ENCODE data around the gene ENGASE.

Gene ENGASE

DNA sequence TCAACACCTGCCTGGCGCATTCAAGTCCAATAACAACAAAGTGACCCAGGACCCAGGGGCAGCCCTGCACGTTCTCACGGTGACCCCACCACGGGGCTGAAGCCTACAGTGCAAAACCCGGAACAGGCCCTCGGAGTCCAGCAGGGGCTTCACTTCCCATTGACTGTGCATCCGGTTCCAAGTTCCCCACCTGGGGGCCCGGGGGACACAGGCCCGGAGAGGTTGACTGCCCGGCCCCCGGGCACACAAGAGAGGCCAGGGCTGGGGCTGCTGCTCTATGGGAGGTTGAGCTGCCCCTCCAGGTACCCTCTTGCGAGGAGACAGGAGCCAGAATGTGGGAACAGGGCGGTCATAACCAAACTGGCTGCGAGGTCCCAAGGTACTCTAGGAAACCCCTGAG, 31.3 kb downstream of the ENGASE start:
- no peak overlapping the region for H3K4me3 ChIP-seq (ENCODE audit: low read depth, low read length)
- no peak for DNase-seq (ENCODE audit: low read depth)

DNA sequence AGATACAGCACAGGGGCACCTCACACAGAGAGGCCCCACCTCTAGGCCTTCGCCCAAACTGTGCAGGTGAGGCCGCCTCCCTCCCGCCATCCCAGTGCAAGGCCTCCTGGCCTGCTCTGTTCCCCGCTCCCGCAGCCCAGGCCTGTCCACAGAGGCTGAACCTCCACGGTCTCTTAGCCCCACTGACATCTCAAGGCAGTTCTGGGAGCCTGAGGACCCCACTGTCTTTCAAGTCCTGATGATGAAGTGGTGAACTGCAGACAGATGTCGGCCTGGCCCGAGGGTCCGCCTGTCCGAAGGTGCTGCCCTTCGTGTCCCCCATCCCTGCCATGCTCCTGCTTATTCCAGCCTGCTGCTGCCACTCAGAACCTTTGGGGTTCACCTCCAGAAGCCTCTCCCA, 32.3 kb downstream of the ENGASE start:
- DNase-seq (ENCODE audit: low read depth) = no peak
- no peak overlapping the region for H3K4me3 ChIP-seq (ENCODE audit: low read depth, low read length)

DNA sequence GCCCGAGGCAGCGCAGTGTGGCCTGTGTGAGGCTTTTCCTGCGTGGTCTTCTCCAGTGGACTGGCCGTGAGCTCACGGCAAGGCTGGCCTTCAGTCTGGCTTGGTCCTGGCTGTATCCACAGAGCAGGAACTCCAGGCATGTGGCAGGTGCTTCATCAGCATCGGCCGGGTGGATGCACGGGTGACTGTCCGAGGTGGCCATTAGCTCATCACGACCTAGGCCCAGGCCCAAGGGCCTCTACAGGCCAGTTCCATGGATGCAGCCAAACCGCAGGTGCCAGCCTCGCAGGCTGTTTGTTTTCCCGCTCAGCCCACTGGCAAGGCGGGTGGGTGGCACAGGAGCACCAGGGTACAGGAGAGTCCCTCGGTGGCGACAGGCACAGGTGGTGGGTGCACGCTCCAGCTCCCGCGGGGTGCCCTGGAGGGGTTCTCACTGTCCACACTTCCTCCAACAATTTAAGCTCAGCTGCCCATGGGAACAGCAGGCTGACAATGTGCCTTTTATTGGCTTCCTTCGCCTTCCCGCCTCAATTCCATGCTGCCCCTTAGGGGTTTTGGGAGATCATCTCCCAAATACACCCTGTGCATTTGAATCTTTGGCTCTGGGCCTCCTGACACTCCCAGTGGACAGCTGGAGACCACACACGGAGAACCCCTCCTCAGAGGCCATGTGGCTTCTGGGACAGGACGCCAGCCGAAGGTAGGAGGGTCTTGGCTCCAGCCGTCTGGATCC, 33.0 kb downstream of the ENGASE start:
- H3K4me3 ChIP-seq (ENCODE audit: low read depth, low read length) = no peak overlapping the region
- DNase-seq (ENCODE audit: low read depth) = no peak

DNA sequence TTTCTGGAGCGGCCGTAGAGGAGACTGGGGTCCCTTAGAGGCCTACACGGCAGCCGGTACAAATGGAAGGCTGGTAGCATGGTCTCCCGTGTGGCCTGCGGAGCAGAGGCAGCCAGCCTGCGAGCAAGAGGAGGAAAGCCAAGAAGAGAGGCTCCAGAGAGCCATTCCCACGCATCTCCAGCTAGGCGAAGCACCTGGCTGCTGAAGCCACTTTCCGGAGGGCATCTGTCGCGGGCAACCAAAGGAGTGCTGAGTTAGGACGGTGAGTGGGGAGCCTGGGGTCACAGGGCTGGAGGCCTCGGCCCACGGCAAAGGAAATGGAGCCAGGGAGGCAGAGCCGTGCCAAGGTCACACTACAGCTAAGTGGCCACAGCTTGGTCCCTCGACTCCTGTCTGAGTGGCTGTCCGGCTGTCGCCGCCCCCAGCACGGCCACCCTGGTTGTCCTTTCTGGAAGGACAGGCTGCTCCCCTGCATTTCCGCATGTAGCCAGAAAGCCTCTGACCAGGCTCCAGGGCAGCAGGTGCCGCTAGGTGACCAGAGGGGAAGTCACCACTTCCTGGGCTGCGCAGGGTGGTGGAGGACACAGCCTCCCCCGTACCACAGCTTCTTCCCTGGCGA, 33.7 kb downstream of the ENGASE start:
- H3K4me3 ChIP-seq (ENCODE audit: low read depth, low read length) = no peak overlapping the region
- DNase-seq (ENCODE audit: low read depth) = no peak

DNA sequence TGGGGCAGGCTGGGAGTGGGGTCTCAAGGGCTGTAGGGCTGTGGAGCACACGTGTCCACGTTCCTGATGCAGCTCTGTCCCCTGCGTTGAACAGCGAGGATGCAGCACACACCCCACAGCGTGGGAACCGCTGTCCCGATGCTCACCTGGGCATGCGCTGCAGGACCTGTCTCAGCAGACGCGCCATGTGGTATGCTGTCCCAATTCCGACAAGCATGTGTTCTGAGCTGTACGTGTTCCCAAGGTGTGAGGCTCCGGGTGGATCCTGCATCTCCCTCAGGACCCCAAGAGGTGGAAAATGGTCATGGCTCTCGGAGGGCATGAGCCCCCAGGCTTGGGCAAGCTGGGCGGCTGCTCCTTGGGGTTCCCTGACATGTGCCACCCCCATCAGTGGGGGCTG, 34.2 kb downstream of the ENGASE start:
- H3K4me3 ChIP-seq (ENCODE audit: low read depth, low read length) = no peak overlapping the region
- DNase-seq (ENCODE audit: low read depth) = no peak

DNA sequence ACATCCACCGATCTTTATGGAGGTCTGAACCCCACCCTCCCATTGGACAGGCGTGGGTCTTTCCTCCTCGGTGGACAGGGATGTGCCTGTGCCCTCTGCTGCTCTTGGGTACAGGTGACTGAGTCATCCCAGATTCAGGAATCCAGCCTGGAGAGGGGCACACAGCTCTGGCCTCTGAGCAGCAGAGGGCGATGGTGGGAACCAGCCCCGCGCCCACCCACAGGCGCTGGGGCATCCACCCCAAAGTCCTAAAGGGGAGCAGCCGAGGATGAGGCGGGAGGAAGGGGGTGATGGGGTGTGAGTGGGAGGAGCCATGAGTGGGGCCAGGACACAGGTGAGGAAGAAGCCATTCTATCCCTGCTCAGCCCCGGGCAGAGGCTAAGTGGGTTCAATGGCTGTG, 35.0 kb downstream of the ENGASE start:
- H3K4me3 ChIP-seq (ENCODE audit: low read depth, low read length) = no peak overlapping the region
- DNase-seq (ENCODE audit: low read depth) = no peak

DNA sequence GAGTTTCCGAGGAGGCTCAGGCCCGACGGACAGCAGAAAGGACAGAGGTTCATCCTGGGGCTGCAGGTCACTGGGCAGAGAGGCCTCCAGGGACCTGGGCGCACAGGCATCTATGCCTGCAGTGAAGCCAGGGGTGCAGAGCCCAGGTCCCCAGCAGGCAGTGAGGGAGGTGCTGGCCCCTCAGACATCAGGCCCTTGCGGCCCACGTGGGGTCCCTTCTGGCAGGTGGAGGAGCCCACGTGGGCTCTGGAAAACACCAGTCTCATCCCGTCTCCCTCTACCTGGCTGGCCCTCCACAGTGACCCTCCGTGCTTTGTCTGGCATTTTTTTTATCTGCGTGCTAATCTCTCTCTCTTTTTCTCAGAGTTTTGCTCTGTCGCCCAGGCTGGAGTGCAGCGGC, 36.5 kb downstream of the ENGASE start:
- no peak for DNase-seq (ENCODE audit: low read depth)
- no peak overlapping the region for H3K4me3 ChIP-seq (ENCODE audit: low read depth, low read length)

DNA sequence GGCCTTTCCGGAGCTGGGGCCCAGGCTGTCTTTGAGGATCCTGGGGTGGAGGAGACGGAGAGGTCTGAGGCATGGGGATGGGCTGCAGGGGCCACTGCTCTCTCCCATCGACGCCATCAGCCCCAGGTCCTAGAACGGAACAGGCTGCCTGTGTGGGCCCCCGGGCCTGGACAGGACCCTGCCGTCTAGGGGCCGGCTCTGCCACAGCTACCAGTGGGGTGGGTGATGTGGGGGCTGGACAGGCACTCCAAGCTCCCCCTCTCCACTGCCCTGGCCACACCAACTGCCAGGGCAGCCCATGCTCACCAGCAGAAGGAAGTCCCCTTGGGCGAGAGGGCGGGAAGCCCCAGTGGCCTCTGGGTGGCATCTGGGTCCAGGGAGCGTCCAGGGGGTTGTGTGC, 37.8 kb downstream of the ENGASE start:
- no peak for DNase-seq (ENCODE audit: low read depth)
- no peak overlapping the region for H3K4me3 ChIP-seq (ENCODE audit: low read depth, low read length)

DNA sequence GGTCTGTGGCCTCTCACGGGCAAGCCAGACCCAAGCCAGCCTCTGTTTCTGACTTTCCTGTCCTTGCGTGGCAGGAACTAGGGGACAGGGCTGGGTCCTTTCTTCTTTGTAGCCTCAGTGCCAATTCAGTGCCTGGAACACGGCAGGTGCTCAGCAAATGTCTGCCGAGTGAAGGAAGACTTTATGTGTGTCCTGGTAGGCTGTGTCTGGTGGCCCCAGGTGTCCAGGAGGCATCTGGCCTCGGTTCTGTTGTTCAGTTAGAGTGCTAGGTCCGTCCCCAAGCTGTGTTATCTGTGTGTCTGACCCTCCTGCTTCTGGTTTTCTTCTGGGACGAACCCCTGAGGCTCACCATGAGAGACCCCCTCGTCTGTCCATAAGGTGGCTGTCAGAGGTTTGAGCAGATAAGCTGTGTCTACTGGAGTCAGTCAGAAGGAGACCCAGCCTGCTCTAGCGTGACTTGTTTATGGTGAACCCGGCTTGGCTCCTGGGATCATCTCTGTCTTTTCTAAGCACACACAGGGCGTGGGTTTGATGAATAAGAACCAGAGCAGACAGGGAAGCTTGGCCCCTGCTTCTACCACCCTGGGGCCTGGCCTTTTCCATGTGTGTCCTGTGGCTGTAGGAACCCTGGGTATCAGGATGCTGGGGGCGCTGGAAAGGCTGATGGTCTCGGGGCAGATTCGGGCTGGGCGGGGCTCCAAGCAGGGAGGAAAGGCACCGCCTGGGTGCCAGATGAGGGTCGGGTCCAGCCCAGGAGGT, 39.3 kb downstream of the ENGASE start:
- DNase-seq (ENCODE audit: low read depth) = no peak
- H3K4me3 ChIP-seq (ENCODE audit: low read depth, low read length) = no peak overlapping the region

DNA sequence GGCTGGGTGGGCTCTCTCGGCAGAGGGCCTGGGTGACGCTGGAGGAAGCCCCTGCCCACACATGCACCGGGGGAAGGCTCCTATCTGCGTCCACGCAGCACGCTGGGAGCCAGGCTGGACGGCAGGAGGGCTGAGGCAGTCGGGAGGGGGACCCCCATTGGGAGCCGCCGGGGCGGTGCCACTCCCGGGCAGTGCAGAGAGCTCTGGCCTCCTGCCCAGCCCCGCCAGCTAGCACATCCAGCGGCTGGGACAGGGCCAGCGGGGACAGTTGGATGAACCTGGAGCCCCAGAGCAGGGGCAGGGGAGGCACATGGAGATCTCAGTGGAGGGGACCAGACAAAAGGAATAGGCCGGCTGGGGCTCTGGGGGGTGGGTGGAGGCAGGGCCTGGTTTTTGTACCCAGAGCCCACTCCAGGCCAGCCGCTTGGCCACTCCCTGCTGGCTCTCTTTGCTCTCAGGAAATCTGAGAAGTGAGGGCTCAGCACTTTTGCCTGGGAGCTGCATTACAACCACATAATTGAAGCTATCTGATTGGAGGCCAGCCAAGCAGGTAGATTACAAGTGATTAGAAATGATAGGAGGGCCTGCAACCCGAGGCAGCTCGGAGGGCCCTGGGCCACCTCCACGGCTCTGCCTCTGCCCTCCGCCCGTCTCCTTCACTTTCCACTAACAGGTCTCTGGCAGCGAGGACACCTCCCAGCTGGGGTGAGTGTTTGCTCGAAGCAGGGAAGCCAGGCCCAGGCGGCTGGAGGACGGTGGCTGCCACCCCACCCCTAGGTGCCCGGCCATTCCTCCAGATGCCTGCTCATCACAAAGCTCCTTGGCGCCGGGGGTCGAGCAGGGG, 40.1 kb downstream of the ENGASE start:
- no peak overlapping the region for H3K4me3 ChIP-seq (ENCODE audit: low read depth, low read length)
- DNase-seq (ENCODE audit: low read depth) = no peak

DNA sequence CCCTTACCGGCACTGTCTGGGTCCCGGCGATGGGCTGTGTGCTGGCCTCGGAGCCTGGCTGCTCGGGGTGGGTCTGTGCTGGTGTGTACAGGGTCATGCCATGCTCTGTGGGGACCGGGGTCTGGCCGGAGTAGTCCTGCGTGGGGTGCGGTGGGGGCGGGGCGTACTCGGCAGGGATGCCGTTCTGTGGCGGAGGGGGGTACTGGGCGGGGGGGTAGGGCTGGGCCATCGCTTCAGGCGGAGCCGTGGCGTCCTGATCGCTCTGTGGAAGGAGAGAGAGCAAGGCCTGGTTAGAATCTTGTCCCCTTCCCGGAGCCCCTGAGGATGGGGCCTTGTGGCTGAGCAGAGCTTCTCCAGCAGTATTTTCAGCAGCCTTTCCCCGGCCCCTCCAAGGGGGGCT, 40.9 kb downstream of the ENGASE start:
- H3K4me3 ChIP-seq (ENCODE audit: low read depth, low read length) = no peak overlapping the region
- DNase-seq (ENCODE audit: low read depth) = no peak

DNA sequence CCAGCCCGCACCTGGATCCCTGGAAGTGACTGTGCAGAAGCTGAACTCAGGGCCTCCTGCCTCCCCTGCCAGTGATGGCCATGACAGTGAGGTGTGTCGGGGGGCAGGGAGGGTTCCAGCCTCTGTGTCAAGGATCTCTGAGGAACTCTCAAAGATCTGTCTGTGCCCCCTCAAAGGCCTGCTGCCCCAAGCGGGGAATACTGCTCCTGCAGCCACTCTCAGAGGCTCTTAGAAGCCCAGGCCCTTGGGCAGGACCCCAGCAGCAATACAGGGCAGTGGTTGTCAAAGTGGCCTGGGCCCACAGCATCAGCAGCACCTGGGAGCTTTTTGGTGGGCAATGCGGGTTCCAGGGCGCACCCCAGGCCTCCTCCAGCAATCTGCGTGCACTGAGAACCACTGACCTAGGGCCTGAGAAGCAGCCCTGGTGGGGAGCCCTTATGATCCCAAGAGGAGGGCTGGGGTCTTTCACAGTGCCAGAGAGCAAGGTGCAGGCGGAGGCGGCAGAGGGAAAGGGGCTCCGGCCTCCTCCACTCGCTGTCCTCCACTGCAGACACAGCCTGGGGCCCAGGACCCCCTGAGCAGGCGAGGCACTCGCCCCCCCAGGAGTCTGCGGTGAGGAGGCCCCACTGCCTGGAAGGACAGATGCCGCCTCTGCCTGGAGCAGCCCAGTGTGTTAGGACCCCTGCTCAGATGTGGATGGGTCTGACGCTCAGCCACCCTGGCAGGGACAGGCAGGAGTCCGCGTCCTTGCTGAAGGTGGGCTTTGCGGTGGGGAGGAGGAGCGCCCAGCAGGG, 42.1 kb downstream of the ENGASE start:
- no peak for DNase-seq (ENCODE audit: low read depth)
- no peak overlapping the region for H3K4me3 ChIP-seq (ENCODE audit: low read depth, low read length)

DNA sequence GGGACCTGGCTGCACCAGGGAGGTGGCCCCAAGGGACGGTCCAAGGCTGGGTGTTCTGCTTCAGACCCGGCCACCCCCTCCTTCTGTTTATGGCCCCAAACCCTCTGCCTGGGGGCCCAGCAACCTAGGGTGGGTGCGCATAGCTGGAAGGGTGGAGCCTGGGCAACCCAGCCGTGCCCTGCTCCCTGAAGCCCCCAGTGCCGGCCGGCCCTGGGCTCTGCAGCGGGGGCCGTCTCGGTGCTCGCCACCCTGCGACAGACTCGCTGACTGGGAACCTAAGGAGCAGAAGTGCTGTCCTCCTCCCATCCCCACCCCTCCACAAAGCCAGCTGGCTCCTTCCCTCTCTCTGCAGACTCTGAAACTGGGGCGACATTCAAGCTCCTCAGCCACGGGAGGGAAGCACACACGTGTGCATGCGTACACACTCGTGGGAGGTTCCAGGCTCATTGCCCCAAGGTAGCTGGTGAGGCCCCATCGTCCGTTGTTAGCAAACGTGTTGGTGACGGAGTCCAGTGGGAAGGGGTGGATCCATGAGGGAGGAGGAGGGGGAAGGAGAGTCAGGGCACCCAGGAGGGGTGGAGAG, 43.4 kb downstream of the ENGASE start:
- no peak overlapping the region for H3K4me3 ChIP-seq (ENCODE audit: low read depth, low read length)
- no peak for DNase-seq (ENCODE audit: low read depth)

DNA sequence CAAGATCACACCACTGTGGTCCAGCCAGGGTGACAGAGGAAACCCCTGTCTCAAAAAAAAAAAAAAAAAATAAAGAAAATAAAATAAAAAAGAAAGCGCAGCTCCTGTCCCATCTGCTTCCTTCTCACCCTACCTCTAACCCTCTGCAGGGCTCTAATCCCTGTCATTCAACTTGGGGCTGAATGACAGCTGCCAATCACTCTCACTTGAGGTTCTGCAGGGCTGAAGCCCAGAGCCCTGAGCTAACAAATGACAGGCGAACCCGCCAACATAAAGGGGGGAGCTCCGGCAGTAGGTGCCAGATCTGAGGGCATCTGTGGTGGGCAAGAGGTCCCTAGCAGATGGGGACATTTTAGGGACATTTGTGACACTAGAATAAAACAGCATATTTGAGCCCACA, 44.3 kb downstream of the ENGASE start:
- H3K4me3 ChIP-seq (ENCODE audit: low read depth, low read length) = no peak overlapping the region
- DNase-seq (ENCODE audit: low read depth) = no peak

DNA sequence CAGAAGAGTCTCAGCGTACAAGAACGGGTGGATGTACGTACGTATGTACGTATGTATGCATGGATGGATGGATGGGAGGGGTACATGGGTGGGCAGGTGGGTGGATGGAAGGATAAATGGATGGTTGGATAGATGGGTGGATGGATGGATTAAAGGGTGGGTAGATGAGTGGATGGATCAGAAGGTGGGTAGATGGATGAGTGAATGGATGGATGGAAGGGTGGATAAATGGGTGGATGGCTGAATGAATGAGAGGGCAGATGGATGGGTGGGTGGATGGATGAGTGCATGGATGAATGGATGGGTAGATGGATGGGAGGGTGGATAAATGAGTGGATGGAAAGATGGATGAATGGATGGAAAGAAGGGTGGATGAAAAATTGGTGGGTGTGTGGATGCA, 45.6 kb downstream of the ENGASE start:
- DNase-seq (ENCODE audit: low read depth) = no peak
- no peak overlapping the region for H3K4me3 ChIP-seq (ENCODE audit: low read depth, low read length)

DNA sequence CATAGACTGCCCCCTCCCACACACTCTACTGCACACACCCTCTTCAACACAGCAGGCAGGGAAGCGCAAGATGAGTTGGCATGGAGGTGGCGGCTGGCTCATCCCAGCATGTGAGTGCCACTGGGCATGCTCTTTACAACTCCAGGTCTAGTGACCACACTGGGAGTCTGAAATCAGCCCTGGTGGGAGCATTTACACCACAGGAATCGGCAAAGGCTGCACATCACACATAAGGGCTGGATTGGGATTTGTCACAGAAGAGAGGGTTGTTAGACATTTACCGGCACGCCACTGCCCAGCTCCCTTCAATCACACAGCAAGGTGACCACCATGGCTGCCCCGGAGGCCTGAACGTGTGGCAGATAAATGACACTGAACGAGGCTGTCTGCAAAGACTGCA, 49.4 kb downstream of the ENGASE start:
- H3K4me3 ChIP-seq (ENCODE audit: low read depth, low read length) = no peak overlapping the region
- DNase-seq (ENCODE audit: low read depth) = no peak

DNA sequence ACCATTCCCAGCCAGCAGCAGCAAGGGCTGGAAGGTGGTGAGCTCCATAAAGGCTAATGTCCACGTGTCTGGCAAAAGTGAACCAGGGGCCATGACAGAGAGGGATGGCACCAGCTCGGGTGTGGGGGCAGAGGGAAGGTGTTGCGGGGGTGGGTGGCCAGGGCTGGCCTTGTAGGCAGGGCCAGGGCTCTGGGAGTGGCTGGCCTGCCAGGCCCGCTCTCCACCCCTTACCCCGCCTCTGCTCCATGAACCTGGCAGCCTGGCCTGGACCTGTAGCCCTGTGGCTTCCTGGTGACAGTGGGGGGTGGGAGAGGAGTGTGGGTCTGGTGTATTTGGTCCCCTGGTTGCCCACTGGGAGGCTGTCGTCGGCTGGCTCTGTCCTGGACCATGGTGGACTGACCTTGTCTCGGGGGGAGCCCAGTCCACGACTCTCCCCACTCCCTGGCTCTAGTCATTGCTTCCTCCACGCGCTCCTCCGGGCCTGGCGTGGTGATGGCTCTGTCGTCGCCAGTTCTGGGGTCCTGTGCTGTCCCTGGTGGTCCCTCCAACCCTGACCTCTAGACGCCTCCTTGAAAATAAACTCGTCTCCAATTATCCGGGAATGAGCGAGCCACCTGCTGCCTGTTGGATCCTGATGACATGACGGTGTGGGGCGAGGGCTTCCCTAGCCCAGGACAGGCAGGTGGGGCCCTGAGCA, 50.0 kb downstream of the ENGASE start:
- no peak for DNase-seq (ENCODE audit: low read depth)
- H3K4me3 ChIP-seq (ENCODE audit: low read depth, low read length) = no peak overlapping the region

DNA sequence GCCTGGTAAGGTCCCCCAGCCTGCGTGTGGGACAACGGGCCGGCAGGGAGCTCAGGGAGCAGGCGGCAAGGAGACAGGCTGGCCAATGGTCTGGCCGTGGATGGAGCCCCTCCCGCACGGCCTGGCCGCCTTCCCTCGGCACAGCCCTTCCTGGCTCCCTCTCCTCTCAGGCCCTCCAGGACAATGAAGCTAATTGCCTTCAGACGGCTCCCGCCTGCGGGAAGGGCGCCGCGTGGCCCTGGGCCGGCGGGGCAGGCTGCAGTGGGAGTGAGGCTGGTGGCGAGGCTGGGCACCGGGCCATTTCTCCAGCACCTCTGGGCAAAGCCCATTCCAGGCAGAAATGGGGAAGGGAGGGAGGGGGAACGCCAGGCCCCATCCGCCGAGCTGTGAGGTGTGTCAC, 50.9 kb downstream of the ENGASE start:
- no peak for DNase-seq (ENCODE audit: low read depth)
- H3K4me3 ChIP-seq (ENCODE audit: low read depth, low read length) = no peak overlapping the region
